Measurements from ENCODE around the gene XYLT2.

The XYLT2 gene

GRCh38 chr17:50348522-50349242, 2.8 kb downstream of the XYLT2 start:
- no peak for DNase-seq (ENCODE audit: low spot score)

GRCh38 chr17:50349243-50349600, 3.3 kb downstream of the XYLT2 start:
- DNase-seq (ENCODE audit: low spot score): no peak

DNA sequence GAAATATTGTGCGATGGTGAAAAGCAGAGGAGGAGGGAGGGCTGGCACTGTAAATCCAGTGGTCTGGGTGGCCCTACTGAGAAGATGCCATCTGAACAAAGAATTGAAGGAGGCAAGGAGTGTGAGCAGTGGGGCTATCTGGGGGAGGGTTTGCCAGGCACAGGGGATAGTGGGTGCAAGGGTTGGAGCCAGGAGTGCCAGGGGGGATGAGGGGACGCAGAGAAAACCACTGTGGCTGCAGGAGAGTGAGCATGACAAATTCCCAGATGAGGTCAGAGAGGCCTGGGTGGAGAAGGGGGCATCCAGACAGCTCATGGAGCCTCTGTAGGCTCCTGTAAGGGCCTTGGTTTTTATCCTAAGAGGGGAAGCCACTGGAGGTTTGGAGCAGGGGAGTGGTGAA, 4.8 kb downstream of the XYLT2 start:
- DNase-seq (ENCODE audit: low spot score): no peak

DNA sequence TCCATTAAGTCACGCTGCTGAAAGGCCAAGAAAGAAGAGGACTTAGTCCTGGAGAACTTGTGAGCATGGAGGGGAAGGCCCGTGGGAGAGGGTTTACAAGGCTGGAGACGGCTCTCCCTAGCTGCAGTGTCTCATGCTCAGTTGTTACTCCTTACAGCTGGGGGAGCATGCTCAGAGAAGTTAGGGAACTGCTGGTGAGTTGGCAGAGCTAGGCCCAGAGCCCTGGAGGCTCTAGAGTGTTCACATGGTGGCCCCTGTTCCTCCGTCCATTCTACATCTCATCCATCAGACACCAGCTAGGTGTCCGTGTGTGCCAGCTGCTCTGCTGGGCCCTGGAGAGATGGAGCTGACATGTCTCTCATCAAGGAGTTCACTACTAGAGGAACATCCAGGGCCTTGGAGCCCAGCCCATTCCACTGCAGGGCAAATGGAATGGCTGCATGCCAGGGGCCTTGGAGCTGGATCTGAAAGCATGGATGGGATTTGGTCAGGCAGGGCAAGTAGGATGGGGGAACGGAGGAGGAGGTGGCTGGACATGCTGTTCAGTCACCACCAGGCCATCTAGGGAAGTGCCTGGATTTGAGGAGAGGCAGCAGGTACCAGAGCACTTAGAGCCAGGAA, 6.3 kb downstream of the XYLT2 start:
- DNase-seq (ENCODE audit: low spot score): no peak

DNA sequence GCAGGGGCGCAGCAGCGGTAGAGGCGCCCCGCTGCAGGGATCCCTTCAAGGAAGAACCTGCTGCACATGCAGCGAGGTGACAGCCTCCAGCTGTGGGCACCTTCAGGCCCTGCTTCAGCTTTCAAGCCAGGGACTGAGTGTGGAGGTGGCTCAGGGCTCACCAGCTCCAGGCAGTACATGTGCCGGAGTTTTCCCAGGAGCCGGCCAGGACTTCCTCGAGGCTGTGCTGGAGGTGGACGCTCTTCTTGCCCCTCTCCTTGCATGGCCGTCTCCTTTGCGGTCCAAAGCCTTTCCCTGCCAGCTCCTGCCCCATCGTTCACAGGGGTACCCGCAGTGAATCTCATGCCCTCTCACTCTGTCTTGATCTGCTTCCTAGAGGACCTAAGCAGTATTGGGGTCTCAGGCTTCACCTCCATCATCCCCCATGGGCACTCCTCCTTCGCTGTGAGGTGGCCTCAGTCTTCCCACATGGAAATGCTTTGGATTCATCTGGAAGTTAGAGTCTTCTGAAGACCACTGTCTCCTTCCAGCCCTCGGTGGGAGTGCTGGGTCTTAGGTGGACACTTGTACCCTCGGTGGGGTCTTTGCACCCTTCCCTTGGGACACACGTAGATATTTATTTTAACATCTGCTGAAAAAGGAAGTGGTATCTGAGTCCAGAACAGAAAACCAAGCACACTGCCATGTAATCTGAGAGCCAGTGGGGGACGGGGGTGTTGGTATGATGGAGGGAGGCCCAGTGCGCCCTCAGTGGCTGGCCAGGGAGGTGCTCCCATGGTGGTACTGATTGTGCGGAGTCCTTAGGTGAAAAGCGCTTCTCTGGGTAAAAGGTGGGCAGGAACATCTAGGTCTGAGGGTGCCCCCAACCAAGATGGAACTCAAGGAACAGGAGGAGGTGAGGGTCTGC, 7.0 kb downstream of the XYLT2 start:
- no peak for DNase-seq (ENCODE audit: low spot score)

- no peak for DNase-seq (ENCODE audit: low spot score)
Measured at GRCh38 chr17:50353600-50354195, 7.8 kb downstream of the XYLT2 start.

- DNase-seq (ENCODE audit: low spot score): no peak
Measured at GRCh38 chr17:50354198-50354597, 8.3 kb downstream of the XYLT2 start.

DNA sequence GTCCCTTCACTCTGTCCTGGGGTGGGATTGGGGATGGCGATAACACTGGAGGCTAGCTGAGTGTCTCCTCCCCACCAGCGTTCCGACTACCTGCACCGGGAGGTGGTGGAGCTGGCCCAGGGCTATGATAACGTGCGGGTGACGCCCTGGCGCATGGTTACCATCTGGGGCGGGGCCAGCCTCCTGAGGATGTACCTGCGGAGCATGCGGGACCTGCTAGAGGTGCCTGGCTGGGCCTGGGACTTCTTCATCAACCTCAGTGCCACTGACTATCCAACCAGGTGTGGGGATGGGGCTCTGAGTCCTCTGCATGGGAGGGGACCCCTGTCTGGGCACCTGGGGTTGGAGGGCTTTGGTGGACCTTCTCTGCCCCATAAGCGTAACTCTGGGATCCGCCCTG, 8.8 kb downstream of the XYLT2 start:
- DNase-seq (ENCODE audit: low spot score): no peak

GRCh38 chr17:50355336-50355700, 9.4 kb downstream of the XYLT2 start:
- no peak for DNase-seq (ENCODE audit: low spot score)

GRCh38 chr17:50355701-50356341, 9.9 kb downstream of the XYLT2 start:
- no peak for DNase-seq (ENCODE audit: low spot score)

DNA sequence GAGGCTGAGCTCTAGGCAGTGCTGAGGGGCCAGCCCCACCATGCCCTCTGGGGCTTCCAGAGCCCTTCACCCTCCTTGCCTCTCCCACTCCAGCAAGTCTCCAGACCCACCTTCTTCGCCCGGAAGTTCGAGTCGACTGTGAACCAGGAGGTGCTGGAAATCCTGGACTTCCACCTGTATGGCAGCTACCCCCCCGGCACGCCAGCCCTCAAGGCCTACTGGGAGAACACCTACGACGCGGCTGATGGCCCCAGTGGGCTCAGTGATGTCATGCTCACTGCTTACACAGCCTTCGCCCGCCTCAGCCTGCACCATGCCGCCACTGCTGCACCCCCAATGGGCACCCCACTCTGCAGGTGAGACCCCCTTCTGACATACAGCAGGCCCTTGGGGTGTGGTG, 10.5 kb downstream of the XYLT2 start:
- DNase-seq (ENCODE audit: low spot score): no peak

GRCh38 chr17:50356892-50357510, 11.1 kb downstream of the XYLT2 start:
- DNase-seq (ENCODE audit: low spot score): no peak

DNA sequence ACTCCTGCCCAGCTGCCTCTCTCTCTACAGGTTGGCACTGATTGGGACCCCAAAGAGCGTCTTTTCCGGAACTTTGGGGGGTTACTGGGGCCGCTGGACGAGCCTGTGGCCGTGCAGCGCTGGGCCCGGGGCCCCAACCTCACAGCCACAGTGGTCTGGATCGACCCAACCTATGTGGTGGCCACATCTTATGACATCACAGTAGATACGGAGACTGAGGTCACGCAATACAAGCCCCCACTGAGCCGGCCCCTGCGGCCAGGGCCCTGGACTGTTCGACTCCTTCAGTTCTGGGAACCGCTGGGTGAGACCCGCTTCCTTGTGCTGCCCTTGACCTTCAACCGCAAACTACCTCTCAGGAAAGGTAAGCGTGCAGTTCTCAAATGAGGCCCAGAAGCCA, 12.3 kb downstream of the XYLT2 start:
- no peak for DNase-seq (ENCODE audit: low spot score)

DNA sequence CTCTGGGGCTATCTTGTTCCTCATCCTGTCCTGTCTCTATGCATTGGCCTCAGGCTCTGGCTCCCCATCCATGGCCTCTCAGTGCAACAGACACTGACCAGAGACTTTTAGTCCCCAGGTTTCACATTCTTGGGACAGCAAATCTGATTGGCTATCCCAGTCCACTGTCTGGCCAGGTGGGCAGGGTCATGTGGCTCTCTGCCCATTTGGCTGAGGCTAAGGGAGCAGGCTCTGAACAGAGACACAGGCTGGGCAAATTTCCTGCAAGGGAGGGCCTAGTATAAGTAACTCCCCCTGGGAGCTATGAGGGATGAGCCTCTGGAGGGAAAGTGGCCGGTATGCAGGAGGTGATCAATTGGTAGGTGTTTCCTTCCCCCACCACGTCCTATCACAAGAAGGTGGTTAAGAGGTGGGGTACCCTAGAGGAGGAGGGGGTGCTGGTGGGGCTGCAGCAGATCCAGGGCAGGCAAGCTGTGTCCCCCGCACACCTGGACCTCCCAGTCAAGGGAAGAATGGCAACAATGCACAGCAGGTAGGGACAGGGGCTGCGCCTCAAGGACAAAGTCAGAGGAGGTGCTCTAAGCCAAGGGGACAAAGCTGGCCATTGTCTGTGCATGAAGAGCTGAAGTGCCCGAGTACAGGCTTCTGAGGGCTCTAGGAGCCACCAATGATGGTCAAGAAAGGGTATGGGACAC, 13.2 kb downstream of the XYLT2 start:
- DNase-seq (ENCODE audit: low spot score): no peak

DNA sequence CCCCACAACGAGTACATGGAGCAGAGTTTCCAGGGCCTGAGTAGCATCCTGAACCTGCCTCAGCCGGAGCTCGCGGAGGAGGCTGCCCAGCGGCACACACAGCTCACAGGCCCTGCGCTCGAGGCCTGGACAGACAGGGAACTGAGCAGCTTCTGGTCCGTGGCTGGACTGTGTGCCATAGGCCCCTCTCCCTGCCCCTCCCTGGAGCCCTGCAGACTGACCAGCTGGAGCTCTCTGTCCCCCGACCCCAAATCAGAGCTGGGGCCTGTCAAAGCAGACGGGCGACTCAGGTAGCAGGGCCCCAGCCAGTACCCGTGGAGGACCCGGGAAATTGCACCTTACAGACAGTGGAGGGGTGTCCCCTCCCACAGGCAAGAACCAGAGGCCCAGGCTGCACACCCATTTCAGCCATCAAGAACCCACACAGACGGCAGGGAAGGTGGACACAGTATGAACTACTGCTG, 14.1 kb downstream of the XYLT2 start:
- no peak for DNase-seq (ENCODE audit: low spot score)

DNA sequence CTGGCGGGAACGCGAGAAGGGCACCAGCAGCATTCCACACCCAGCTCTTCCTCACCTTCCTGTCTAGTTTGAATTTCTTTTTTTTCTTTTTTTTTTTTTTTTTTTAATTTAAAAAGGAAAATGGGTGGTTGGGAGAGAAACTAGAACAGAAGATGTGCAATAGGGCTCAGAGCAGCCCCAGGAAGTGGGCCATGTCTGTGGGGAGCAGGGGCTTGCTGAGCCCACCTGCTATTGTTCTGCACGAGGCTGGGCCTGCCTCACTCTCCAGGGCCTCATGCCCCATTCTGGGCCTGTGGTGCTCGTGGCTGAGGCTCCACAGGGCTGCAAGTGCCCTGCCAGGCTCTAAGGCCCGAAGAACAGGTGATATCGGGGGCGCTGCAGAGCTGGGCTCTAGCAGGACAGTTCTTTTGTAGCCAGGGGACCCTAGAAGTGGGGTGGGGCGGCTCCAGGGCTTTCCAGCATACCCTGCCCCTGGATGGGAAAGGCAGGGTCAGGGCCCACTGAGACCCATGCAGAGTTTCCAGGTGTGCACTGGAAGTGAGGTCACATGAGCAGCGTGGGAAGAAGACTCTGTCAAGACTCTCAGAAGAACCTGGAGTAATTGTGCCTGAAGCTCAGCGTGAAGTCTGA, 14.7 kb downstream of the XYLT2 start:
- DNase-seq (ENCODE audit: low spot score): no peak

DNA sequence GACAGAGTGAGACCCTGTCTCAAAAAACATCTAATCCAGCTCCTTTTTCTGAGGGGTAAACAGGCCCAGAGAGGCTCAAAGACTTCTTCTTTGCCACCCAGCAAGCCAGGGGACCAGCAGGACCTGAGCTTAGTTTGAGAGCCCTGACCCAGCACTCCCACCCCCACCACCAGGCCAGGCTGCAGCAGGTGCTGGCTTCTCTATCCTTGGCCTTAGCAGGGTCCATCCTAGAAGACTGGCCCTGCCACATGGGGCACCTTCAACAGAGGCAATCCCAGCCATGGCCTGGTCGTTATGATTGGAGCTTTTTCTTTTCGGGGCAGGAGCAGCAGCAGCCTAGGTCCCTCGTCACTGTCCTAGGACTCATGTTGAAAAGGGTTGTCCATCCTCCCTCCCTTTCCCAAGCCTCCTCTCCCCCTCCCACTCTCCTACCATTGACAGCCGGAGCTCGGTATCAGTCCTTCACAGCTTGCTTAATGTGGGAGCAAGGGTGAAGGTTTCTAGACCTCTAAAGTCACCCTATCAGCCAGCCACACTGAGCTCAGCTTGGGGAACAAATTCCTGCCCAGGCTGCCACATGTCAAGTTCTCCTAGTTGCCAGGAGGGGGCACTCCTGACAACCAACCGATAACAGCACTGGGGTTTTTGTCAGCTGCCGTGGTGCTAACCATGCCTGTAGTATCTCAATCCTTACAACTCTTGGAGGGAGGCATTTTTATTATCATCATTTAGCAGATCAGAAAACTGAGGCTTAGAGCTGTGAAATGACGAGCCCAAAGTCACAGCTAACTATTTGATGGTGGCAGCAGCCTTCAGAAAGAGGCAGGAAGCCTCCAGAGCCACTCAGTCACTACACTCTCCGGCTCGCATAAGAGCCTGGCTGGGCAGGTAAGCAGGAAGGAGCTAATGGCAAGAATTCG, 15.9 kb downstream of the XYLT2 start:
- peak; percentile 83 for DNase-seq (ENCODE audit: low spot score)

GRCh38 chr17:50362661-50363060, 16.7 kb downstream of the XYLT2 start:
- DNase-seq (ENCODE audit: low spot score): no peak
